Amniotic epithelial cell (primary cell): ENCODE measurements around the gene RNASE9.
"Not testable (repeated sequence)": the region's sequence is repeated elsewhere in the genome, so short reads cannot be mapped to it uniquely, and the experiment has no call there.

Experiments
- DNase-seq: peaks from one replicate; pipeline ENCODE4 v3.0.0-alpha.2; 2010; ENCODE audit warnings: low read depth

The RNASE9 gene

GRCh38 chr14:20572382-20572990 lies 11.6 kb upstream of the RNASE9 start:
- DNase-seq, result not testable (repeated sequence)

DNA sequence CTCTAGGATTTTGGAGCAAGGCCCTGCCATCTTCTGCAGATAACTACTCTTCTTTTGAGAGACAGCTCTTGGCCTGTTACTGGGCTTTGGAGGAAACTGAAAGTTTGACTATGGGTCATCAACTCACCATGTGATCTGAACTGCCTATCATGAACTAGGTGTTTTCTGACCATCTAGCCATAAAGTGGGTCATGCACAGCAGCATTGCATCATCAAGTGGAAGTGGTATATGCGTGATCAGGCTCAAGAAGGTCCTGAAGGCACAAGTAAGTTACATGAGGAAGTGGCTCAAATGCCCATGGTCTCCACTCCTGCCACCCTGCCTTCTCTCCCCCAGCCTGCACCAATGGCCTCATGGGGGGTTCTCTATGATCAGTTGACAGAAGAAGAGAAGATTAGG lies 9.9 kb upstream of the RNASE9 start:
- not testable (repeated sequence) for DNase-seq

DNA sequence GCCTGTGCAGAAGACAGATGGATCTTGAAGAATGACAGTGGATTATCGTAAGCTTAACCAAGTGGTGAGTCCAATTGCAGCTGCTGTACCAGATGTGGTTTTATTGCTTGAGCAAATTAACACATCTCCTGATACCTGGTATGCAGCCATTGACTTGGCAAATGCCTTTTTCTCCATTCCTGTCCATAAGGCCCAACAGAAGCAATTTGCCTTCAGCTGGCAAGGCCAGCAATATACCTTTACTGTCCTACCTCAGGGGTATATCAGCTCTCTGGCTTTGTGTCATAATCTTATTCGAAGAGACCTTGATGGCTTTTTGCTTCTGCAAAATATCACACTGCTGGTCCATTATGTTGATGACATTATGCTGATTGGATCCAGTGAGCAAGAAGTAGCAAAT lies 9.0 kb upstream of the RNASE9 start:
- DNase-seq, result not testable (repeated sequence)

DNA sequence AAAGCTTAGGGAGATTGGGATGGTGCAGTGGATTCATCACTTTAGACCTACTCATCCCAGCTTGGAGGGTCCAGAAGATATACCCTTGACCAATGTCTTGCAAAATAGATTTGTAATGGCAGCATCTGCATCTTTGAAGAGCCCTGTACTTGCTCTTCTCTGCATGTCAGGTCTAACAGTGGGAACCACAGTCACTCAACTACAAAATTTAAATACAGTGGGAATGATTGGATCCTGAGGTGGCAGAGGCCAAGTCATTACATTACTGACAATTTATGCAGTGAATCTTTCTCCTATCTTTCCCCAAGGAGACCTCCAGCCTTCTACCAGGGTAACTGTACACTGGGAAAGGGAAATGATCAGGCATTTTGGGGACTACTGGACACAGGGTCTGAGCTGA lies 8.2 kb upstream of the RNASE9 start:
- no peak for DNase-seq

DNA sequence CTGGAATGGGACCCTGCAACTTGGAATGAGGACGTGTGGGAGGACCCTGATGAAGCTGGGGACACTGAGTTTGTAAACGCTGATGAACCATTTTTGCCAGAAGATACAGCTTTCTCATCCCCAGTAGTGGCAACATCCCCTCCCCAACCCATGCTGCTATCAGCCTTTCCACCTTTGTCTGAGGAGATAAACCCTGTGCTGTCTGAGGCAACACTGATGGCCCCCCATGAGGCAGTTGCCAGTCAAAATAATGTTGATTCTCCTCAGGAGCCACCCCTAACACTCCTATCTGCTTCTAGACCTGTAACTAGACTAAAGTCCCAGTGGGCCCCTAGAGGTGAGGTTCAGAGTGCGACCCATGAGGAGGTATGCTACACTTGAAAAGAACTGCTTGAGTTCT lies 7.5 kb upstream of the RNASE9 start:
- no peak for DNase-seq

DNA sequence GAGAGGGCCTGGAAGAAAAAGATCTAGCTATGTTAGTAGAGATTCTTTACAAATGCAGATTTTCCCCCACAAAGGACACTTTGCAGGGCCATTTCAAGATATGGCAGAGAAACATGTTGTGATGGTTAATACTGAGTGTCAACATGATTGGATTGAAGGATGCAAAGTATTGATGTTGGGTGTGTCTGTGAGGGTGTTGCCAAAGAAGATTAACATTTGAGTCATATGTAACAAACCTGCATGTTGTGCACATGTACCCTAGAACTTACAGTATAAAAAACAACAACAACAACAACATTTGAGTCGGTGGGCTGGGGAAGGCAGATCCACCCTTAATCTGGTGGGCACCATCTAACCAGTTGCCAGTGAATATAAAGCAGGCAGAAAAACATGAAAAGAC lies 6.4 kb upstream of the RNASE9 start:
- not testable (repeated sequence) for DNase-seq

DNA sequence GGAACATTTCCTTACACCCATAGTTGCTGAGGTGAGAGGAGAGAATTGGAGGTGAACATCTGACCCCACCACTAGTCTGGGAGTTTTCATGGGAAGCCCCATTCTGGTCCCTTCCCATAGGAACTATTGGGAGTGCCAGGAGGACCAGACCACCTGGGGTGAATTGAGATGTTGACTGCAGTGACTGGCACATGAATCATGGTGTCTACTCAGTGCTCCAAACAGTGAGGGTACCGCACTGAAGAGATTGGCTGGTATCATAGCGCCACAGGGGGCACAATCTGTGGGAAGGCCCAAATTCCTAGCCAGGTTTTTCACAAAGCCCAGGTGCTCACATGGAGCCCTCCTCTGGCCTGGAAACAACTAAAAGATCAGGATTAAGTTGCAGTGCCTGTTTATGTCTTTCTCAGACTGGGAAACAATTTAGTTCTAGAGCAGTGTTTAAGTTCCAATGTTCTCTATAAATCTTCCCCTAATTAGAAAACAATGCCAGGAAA lies 3.7 kb upstream of the RNASE9 start:
- no peak for DNase-seq

DNA sequence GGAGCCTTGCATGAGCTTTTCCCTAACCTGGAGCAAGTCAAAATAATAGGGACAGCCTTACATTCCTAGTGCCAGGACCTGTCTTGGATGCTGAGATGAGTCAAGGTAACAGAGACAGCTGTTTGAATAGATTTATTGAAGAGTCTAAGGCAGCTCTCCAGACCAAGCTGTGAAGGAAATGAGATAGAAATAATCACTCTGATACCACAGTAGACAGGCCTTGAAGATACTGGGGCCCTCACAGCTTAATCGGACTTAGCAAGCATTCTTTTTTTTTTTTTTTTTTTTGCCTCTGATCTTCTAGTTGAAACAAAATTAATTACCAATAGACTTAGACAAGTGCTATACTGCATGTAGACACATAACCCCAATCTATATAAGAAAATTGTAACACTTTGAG lies 3.1 kb upstream of the RNASE9 start:
- no peak for DNase-seq

GRCh38 chr14:20559461-20559904 lies 1.4 kb downstream of the RNASE9 start:
- no peak for DNase-seq

- no peak for DNase-seq
Measured at GRCh38 chr14:20557212-20557542, 3.7 kb downstream of the RNASE9 start.

- no peak for DNase-seq
Measured at GRCh38 chr14:20556500-20557211, 4.2 kb downstream of the RNASE9 start.

DNA sequence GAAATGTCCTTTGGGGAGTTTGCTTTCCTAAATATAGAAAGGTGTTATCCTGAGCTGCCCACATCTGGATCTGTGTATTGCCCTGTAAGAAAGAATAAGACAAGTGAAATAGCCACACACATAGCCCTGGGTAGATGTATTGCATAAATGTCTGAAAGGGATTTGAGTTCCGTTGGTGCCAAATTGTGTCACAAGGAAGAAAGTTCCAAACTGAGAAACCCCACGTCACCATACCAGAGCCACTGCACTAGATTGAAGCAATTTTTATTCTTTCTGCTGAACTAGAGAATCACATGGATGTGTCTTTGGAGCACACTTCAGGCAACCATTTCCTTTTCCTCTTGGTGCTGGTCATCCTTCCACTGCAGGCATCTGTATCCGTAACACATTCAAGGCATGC lies 5.0 kb downstream of the RNASE9 start:
- DNase-seq, result no peak

- DNase-seq, result no peak
Measured at GRCh38 chr14:20553024-20553423, 7.8 kb downstream of the RNASE9 start.

- no peak for DNase-seq
Measured at GRCh38 chr14:20551606-20552005, 9.2 kb downstream of the RNASE9 start.

GRCh38 chr14:20550926-20551325 lies 9.9 kb downstream of the RNASE9 start:
- no peak for DNase-seq

- DNase-seq, result no peak
Measured at GRCh38 chr14:20548414-20549158, 12.3 kb downstream of the RNASE9 start.

GRCh38 chr14:20546877-20547276 lies 14.0 kb downstream of the RNASE9 start:
- no peak for DNase-seq

- DNase-seq, result peak; percentile 3
Measured at GRCh38 chr14:20539906-20540305, 20.9 kb downstream of the RNASE9 start.

GRCh38 chr14:20530771-20531571 lies 29.9 kb downstream of the RNASE9 start:
- peak; percentile 62 for DNase-seq

GRCh38 chr14:20529806-20530205 lies 31.0 kb downstream of the RNASE9 start:
- DNase-seq, result no peak

DNA sequence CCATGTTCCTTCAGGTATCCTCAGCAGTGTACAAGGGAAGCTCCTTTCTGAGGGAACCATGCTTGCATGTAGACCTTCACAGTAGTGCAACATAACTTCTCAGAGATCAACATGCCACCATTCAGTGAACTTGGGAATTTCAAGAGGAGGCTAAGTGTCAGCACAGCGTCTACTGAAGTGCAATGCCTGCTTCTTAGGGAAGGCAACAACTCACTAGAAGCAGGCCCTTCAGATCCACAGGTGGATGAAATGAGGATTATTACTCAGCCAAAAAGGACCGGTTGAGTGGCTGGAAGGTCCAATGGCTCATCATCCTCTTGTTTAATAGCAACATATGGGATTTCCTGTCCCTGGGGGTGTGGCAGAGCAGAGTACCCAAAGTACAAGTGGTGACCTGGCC lies 36.8 kb downstream of the RNASE9 start:
- DNase-seq, result no peak

- DNase-seq, result peak; percentile 24
Measured at GRCh38 chr14:20522332-20522731, 38.5 kb downstream of the RNASE9 start.
